AG10803 (cell line): ENCODE data around the gene ZSWIM5.
"Not testable (repeated sequence)": the region's sequence is repeated elsewhere in the genome, so short reads cannot be mapped to it uniquely, and the experiment has no call there.

Source experiments
- DNase-seq: peaks from one replicate; pipeline ENCODE4 v3.0.0; 2010; ENCODE audit warnings: low read depth
- H3K4me3 ChIP-seq: 2 replicates; pipeline ENCODE4 v1.5.1; 2011; ENCODE audit warnings: mild to moderate bottlenecking, low read length, control low read depth
- CTCF ChIP-seq: conservative IDR thresholded peaks from 2 replicates; pipeline ENCODE4 v1.5.1; 2011; ENCODE audit warnings: mild to moderate bottlenecking, low read length, control low read depth, inconsistent platforms

Gene ZSWIM5

GRCh38 chr1:45107782-45108181 lies 98.6 kb downstream of the ZSWIM5 start:
- no peak for DNase-seq
- H3K4me3 ChIP-seq, result no peak overlapping the region
- TF ChIP-seq CTCF, result no peak

GRCh38 chr1:45106864-45107263 lies 99.5 kb downstream of the ZSWIM5 start:
- not testable (repeated sequence) for DNase-seq, H3K4me3 ChIP-seq

- not testable (repeated sequence) for H3K4me3 ChIP-seq, DNase-seq
Measured at GRCh38 chr1:45106156-45106545, 100.3 kb downstream of the ZSWIM5 start.

- not testable (repeated sequence) for DNase-seq, H3K4me3 ChIP-seq
Measured at GRCh38 chr1:45105486-45106155, 100.8 kb downstream of the ZSWIM5 start.

- no peak for TF ChIP-seq CTCF
- no peak for DNase-seq
- H3K4me3 ChIP-seq, result no peak overlapping the region
Measured at GRCh38 chr1:45103534-45103933, 102.9 kb downstream of the ZSWIM5 start.

GRCh38 chr1:45101947-45102346 lies 104.5 kb downstream of the ZSWIM5 start:
- H3K4me3 ChIP-seq, result no peak overlapping the region
- DNase-seq, result no peak
- TF ChIP-seq CTCF, result no peak

- not testable (repeated sequence) for H3K4me3 ChIP-seq, DNase-seq
Measured at GRCh38 chr1:45101528-45101927, 104.9 kb downstream of the ZSWIM5 start.

GRCh38 chr1:45097944-45098343 lies 108.5 kb downstream of the ZSWIM5 start:
- TF ChIP-seq CTCF, result no peak
- H3K4me3 ChIP-seq, result no peak overlapping the region
- DNase-seq, result no peak

- TF ChIP-seq CTCF, result no peak
- no peak for DNase-seq
- no peak overlapping the region for H3K4me3 ChIP-seq
Measured at GRCh38 chr1:45097079-45097478, 109.3 kb downstream of the ZSWIM5 start.
